Right renal cortex interstitium (tissue), 3 donors: ENCODE results near the gene SLIRP. TPM values are rescaled to one million over a fixed set of nuclear protein-coding genes. Genes with fewer than 3 reads are reported as not detected.
"Not testable (repeated sequence)": the region's sequence is repeated elsewhere in the genome, so short reads cannot be mapped to it uniquely, and the experiment has no call there.

Experiments
- DNase-seq, 3 donors: peaks; one replicate each; pipeline ENCODE4 v3.0.0-alpha.2; 2013; ENCODE audit warnings: low read depth in 3 of 3, low spot score in 2 of 3
- polyA plus RNA-seq, 3 donors: library from polyadenylated mRNA; unstranded; fragments of 120-200 nt; gene quantifications; one replicate each; pipeline ENCODE4 v1.2.1, GENCODE V29; 2013; ENCODE audit not compliant: insufficient read length in 3 of 3

The SLIRP gene
- polyA plus RNA-seq, 3 donors = 99.6 to 108 (median 108) TPM

DNA sequence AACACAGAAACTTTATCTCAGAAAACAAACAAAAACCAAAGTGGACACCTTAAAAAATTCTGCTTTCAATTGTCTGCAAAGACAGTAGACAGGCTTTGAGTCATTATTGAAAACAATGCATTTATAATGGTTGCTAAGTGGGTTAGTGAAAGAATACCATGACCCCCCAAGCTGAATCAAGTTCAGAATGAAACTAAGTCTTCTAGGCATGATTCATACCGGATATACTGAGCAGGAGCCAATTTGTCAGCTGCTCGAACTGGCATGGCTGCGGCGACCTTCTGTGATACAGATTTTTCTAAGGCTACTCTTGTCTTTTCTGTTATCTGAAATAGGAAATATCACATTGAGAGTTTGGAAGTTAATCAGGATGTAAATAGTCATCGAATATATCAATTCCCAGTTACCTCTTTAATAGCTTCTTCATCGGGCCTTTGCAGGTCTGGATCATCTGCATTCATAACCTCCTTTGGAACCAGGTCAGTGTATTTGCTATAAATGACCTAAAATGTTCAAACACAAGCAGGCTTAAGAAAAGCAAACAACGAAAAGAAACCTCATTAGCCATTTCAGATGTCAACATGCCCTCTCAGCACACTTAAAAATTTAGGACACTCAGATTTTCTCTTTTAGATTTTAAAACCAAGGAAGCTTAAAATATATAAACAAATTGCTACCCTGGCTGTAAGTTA, 30.8 kb downstream of the SLIRP start:
- no peak for DNase-seq

- no peak for DNase-seq
Measured at GRCh38 chr14:77741438-77741837, 33.5 kb downstream of the SLIRP start.

- no peak for DNase-seq
Measured at GRCh38 chr14:77746064-77746702, 38.3 kb downstream of the SLIRP start.

DNA sequence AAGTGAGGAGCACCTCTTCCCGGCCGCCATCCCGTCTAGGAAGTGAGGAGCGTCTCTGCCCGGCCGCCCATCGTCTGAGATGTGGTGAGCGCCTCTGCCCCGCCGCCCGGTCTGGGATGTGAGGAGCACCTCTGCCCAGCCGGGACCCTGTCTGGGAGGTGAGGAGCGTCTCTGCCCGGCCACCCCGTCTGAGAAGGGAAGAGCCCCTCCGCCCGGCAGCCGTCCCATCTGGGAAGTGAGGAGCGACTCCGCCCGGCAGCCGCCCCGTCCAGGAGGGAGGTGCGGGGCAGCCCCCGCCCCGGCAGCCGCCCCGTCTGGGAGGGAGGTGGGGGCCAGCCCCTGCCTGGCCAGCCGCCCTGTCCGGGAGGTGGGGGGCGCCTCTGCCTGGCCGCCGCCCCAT, 39.5 kb downstream of the SLIRP start:
- DNase-seq = not testable (repeated sequence)

DNA sequence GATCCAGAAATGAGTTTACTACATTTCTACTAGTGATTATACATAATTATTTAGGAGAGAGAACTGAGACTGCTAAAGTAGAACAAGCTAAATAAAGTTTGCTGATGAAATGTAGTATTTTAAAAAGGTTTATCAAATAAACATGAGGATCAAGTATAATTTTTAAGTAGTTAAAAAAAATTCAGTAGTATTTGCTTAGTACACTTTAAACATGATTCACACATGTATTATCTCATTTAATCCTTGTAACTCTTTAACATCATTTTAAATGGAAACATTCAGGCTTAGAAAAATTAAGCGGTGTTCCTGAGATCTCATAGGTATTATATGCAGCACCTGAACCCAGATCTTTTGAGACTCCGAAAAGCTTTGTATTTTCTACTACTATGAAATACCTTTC, 44.4 kb downstream of the SLIRP start:
- no peak for DNase-seq

GRCh38 chr14:77752799-77753516, 45.1 kb downstream of the SLIRP start:
- no peak for DNase-seq

- peak; percentile 63 to 91 (median 88) for DNase-seq
Measured at GRCh38 chr14:77760381-77761204, 52.7 kb downstream of the SLIRP start, which contains the start of gene SNW1. SNW1 (minus strand) TSS chr14:77761156; CDS start chr14:77761127, 29 bp downstream.

DNA sequence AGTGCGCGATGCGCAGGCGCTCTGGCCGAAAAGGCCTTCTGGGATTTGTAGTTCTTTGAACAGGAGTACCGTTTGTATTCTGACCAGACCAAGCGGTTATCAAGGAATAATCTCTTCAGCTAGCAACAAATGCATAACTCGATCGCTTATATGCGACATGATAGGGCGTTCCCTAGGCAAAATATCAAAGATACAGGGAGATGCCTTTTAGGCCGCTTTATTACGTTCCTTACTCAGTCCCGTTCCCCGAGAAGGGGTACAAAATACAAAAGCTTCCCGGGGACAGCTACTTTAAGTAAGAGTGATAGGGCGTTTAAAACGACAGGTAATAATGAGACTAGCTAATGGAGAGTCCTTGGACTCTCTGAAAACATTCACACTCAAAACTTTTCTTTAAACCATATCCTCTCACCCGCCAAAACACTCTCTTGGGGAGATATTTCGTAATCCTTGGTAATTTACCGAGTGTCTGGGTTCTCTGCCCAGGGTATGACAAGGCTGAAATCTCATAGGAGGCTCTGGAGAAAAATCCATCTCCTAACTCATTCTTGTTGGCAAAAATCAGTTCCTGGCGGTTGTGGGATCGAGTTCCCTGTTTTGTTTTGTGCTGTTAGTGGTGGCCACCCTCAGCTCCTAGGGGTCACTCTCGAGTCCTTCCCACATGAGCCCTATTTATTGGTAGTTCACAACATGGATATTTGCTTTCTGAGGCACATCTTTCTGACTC, 53.5 kb downstream of the SLIRP start:
- DNase-seq = peak; percentile 21 to 96 (median 31)

DNA sequence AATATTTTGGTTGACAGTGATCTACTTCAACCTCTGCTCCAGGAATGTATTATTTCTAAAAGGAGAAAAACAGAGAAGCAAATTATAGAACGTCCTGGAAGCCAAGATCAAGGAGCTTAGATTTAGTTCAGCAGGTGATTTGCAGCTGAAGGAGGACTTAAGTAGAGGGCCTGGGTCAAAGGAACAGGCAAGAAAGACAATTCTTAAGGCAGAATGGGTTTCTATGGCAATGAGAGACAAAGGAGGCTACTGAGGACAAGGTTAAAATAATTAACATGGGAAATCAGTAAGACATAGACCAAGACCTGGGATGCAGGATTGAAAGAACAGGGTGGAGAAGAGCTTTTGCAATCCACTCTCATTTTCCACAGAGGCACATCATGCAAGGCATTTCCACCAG, 55.4 kb downstream of the SLIRP start:
- DNase-seq = no peak

GRCh38 chr14:77763978-77764377, 56.1 kb downstream of the SLIRP start:
- no peak for DNase-seq

Other genes starting within 250 kb of the SLIRP start
- gene ISM2, start 209.3 kb upstream of the SLIRP start, polyA plus RNA-seq = 1 to 10 TPM; 1.3 to 2.8 (median 1.4) TPM
- gene SPTLC2, start 91.5 kb upstream of the SLIRP start, polyA plus RNA-seq = 10 to 100 TPM; 74.3 to 87.6 (median 84.0) TPM
- gene ALKBH1, start 80 bp upstream of the SLIRP start, polyA plus RNA-seq = 10 to 100 TPM; 15.6 to 19.0 (median 17.8) TPM
- gene SNW1, start 53.1 kb downstream of the SLIRP start, polyA plus RNA-seq = 100 to 1,000 TPM in 1 of 3 donors, 10 to 100 TPM in 2; 93.7 to 101 (median 99.3) TPM
- 10 to 100 TPM in 1 of 3 donors, 1 to 10 TPM in 2; 8.6 to 11.3 (median 9.3) TPM for gene ADCK1, start 92.0 kb downstream of the SLIRP start, polyA plus RNA-seq